NCI-H1694 treated with DMSO at 0.1 percent for 48 hours (cell line): ENCODE measurements around the gene ABRAXAS1.

Source experiments
- DNase-seq: peaks from one replicate; lab custom pipeline; 2025; lab: John Stamatoyannopoulos, UW

Gene ABRAXAS1

DNA sequence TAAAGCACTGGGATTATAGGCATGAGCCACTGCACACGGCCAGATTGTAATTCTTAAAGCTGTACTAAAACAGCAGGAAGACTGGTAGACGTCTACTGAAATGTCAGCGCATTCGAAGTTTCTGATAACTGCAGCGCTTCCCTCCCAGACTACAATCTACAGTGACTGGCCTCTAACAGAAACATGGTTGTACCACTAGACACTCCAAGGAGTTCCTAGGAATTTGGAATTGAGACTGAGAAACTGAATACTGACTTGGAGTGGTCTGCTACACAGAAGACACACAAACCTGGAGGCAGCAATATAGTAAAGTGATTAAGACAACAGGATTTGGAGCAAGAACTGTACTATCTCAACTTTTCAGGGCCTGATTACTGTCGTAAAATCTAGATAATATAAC lies 30.2 kb downstream of the ABRAXAS1 start:
- DNase-seq: no peak

DNA sequence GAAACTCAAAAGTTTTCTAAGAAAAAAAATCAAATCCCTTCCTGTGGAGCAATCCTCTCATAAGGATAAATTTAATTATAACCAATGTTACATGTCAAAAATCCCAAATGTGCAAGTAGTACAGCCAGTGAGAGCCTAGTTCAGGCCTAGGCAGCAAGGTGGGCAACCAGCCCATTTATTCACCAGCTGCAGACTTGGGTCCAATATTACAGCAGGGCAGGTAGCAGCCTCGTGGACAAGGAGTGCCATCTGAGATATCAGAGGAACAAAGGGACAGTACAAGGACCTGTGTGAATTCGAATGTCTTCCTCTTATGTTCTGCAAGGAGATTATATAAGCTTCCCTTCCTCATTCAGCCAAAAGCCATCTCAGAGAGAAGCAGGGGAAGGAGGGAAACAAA lies 35.9 kb downstream of the ABRAXAS1 start:
- DNase-seq: no peak

DNA sequence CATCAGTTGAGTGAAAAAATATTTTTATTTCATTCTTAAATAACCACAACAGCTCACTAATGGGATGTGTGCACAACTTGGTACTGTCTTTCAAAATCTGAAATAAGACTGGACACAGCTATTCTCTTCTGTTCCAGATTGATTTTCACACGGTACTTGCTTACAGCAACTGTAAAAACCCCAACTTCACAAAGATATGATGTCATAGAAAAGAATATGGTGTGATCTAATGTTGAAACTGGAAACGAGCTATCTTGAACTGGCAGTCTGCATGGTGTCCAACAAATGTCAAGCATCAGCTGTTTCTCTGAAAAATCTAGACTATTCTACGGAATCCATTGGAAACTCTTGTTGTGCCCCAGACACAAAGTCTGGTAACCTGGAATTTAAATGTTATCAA lies 44.0 kb downstream of the ABRAXAS1 start:
- DNase-seq: no peak

DNA sequence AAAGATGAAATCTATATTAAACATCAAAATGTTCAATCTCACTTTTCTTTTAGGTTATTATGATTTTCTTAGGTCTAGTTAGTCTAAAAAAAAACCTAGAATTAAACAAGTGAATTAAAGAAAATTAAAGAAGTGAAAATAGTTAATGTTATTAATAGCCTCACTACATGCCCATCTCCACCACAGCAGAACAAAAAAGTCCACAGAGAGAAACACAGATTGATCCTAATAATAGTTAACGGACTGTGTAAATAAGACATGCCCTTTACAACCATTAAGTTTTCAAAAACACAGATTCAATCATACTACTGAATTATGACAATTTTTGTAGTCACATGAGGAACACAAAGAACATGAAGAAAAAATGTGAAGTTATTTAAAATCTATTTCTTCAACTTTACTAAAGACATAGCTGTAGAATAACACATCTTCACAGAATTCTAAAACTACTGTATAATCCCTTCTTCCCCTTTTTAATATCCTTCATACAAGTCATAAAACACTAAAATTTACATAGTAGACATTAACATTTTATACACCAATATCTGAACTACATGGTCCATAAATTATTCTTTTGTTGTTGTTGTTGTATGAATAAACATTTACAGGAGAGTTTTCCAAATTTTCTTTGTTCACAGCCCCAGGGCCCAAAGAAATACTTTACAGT lies 44.6 kb downstream of the ABRAXAS1 start:
- no peak for DNase-seq

DNA sequence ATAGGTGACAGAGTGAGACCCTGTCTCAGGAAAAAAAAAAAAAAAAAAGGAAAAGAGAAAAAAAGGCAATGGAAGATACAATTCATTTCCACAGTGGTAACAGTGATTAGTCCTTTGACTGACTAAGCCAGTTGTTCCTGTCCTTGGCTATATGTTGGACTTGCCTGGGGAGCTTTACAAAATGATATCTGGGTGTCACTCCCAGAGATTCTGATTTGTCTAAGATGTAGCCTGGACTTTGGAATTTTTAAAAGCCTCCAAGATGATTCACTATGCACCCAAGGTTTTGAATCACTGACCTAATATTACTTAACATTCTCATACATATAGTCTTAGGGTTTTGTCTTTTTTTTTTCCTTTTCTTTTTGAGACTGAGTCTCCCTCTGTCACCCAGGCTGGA lies 46.2 kb downstream of the ABRAXAS1 start:
- no peak for DNase-seq

DNA sequence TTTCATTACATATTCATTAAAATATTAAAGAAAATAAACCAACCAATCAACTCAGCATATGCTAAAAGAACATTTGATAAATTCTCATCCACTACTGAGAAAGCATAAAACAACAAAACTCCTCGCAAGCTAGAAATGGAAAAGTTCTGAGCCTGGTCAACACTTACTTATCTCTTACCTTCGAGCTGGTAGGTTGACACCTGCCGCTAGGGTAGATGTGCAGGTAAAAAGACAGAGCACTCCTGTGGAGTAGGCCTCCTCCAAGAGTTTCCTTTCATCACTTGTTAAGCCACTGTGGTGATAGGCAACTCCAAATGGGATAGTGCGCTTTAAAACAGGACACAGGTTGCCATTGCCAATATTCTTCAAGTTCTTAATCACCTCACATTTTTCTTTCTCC lies 48.2 kb downstream of the ABRAXAS1 start:
- no peak for DNase-seq

DNA sequence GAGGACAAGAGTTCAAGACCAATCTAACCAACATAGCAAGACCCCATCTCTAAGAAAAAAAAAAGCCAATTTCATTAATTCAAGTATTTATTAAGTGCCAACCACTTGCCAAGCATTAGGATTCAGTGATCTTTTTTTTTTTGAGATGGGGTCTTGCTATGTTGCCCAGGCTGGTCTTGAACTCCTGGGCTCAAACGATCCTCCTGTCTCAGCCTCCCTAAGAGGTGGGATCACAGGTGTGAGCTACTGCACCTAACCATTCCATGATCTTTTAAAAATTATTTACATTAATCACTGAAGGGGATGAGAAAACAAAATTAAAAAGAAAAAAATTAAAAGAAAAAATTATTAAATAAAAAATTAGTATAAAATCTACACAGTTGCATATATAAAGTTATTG lies 53.7 kb downstream of the ABRAXAS1 start:
- no peak for DNase-seq

DNA sequence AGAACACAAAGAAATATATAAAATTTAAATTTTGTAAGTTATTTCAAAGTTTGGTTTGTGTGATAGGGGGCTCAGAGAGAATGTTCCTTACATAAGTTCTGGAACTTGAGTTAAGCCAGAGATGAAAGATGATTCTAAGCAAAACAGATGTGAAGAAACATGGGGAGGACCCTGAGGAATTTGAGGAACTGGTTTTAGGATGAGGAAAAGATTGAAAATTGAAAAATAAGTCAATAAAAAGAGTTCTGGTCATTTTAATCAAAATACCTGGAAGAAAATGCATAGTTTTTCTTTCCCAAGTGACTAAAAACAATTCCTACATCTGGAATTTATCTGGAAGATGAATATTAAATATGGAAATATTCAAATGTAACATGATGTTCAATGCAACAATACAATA lies 66.7 kb downstream of the ABRAXAS1 start:
- no peak for DNase-seq

DNA sequence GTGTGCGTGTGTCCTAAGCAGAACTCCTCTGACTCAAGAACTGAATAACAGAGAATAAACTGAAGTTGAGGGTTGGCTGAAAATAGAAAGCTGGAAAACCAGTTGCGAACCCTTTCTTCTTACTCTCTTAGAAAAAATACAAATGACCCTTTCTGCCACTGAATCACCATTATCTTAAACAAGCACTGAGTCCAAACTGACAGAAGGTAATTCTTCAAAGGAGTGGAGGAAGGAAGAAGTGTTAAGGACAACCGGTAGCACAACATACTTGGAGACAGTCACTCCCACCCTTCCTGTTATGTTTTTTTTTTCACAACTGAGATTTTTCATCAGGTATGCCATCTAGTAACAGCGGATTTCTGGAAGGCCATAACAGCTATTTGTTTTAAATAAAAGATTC lies 67.3 kb downstream of the ABRAXAS1 start:
- DNase-seq: no peak

DNA sequence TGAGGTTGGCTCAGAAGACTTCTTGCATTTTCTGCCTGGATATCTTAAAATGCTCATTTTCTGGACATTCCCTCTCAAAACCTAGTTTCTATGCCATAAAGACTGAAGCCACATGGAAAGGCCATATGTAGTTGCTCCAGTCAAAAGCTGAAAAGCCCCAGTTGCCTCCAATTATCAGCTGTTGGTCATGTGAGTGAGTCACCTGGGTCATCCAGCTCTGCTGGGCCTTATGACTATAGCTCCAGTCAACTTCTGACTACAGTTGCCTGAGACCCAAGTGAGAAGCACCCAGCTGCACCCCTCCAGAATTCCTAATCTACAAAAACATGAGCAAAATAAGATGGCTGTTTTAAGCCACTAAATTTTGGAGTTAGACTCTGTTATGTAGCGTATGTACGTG lies 71.2 kb downstream of the ABRAXAS1 start:
- DNase-seq: no peak
